Measurements from ENCODE around the gene MSMP.

Gene MSMP, protein sequence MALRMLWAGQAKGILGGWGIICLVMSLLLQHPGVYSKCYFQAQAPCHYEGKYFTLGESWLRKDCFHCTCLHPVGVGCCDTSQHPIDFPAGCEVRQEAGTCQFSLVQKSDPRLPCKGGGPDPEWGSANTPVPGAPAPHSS

DNA sequence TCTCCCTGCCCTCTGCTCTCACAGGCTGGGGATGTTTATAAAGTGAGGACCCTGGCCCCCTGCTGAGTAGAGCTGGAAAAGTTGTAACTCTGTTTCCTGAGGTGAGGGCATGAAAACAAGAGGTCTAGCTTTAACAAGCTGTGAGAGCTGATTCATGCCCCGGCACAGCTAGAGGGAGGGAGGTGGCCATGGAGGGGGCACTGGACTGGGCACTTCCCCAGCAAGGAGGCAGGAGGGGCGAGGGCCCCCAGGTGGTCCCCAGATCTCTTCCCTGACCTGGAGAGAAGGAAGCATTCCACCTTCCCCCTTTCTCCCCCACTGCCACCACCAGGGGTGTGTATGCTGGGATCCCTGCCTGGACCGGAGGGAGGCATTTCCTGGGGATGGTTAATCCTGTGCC is at the start of gene MSMP:
TSS of gene MSMP (minus strand) at position 13 of the 400 bp plus-strand sequence. CDS start 147 bp downstream, outside the sequence.
- DNase-seq (ENCODE audit: low read depth in 2 of 2): no peak

DNA sequence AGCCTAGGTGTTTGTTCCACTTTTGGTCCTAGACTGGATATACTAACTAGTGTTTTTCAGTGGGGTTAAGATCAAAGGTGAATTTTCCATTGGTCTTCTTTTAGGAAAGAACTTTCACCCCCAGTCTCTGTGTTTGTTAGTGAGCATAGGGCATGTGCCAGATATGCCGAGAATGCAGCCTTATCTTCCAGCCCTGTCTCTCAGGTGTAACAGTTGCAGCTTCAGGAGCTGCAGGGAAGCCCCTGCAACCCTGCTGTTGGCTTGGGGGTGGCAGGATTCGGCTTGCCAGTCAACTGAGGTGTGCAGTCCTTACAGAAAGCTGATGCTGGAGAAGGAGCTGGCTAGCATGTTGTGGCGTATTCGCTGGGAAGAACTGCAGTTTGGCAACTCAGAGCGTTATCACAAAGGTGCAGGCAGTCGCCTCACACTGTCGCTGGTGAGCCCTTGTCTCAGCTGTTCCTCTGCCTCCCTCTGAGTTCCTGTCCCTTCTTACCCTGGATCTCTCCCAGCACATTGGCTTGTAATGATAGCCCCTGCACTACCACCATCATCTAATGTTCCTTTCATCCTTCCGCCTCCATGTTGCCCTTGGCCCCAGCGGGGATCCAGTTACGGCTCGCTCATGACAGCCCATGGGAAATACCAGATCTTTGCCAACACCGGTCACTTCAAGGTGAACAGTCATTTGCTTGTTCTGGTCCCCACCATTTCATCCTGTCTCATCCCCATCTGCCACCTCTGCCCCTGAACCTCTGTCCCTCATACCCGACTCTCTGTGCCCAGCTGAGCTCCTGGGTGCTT is 47.5 kb upstream of the MSMP start:
- no peak for DNase-seq (ENCODE audit: low read depth in 2 of 2)

DNA sequence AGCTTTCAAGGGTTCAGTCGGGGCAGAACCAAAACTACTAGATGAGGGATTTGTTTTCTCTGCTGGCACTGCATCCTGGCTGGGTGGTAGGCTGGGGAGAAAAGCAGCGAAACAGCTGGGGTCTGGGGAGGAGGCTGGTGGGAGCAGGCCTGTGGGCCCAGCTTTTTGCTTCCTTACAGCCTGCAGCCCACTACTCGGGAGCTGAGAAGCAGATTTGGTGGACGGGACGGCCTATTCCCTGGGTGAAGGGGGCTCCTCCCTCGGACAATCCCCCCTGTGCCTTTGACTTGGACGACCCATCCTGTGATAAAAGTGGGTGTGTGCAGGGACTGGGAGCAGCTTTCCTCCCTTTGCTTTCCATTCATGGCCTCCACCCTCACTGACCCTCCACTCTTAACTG is 46.5 kb upstream of the MSMP start:
- DNase-seq (ENCODE audit: low read depth in 2 of 2): no peak

DNA sequence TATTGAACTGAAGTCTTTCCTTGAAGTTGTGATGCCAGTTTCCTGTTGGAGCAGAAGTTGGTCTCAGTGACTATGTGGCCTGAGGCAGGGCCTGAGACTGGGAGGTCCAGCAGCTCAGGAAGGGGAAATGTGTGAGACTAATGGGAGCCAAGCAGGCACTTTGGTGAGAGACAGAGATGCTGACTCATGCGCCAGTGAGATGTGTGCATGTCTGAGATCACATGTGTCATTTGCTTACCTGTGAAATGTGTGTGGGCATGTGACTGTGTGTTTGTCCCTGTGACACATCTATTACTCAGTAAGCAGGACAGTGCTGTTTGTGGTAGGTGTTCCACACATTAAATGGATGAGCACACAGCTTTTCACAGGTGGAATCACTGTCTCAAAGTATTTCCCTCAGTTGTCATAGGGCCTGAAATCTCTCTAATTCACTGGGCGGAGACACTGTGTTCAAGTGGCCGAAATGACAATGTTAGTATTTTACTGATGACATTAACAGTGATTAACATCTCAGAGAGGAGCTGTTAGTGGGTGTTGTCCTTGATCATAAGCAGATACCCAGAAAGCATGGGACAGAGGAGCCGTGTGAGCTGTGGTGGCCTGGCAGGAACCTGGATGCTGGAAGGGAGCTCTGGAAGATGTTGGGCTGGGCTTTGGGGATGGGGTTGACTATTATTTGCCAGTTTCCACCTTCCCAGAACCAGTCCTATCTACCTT is 44.7 kb upstream of the MSMP start:
- DNase-seq (ENCODE audit: low read depth in 2 of 2): peak in 1 of 2 donors; percentile 41

DNA sequence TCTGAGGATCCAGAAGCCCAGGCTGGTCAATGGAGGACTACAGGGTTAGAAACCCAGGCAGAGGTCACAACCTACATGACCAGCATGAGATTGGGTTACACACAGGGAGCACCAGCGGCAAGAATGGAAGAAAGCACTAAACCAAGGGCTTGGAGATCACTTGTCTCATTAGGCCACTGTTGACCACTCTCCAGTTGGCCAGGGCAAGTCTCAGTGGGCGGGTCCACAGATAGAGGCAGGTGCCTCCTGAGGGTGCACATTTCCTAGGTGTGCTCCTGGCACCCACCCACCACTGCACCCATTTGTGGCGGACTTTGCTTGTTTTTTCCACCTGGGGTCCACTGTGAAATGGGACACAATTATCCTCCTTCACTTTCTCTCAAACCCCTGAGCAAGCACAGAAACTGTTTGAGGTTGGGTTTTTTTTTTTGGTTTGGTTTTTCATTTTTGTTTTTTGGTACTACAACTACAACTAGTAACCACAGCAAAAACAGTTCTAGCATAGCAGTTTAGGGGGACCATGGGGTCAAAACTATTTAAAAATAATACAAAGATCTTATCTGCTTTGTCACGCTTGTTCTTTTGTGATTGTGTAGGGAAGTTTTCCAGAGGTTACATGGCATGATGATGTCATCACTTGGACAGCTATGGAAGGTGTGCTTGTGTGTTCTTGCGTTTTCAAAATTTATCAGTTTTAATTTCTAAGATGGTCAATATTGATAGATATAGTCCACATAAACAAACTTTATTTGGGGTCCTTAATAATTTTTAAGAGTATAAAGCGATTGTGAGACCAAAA is 43.4 kb upstream of the MSMP start:
- DNase-seq (ENCODE audit: low read depth in 2 of 2): no peak

DNA sequence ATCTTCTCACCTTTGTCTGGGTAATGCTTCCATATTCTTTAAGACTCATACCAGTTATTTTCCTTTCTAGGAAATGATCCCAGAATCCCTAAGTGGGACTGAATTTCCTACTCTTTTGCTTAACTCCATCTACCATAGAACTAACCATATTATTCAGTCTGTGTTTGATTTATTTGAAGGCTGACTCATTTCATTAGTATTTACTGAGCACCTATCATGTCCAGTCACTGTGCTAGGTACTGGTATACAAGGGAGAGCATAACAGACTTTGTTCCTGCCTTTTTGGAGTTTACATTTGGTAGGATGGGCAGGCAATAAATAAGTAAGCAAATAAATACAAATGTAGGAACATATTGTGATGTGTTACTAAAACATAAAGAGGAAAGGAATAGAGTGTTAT is 41.6 kb upstream of the MSMP start:
- DNase-seq (ENCODE audit: low read depth in 2 of 2): no peak

DNA sequence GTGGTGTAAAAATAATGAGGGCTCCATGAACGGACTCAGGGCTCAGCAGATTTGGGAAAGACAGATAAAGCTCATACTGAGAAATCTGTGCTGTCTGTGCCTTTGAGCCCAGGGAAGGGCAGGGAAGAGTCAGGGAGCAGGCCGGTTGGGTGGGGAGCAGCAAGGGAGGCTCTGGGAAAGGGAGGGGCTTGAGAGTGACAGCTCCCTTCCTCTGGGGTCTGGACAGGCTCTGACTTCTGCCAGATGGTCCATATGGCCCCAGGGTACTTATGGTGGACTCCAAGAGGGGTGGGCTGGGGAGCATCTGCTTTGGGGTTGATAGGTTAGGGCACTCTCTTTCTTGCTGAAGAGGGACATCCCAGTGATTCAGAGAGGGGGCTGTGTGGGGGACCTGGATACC is 39.4 kb upstream of the MSMP start:
- no peak for DNase-seq (ENCODE audit: low read depth in 2 of 2)

DNA sequence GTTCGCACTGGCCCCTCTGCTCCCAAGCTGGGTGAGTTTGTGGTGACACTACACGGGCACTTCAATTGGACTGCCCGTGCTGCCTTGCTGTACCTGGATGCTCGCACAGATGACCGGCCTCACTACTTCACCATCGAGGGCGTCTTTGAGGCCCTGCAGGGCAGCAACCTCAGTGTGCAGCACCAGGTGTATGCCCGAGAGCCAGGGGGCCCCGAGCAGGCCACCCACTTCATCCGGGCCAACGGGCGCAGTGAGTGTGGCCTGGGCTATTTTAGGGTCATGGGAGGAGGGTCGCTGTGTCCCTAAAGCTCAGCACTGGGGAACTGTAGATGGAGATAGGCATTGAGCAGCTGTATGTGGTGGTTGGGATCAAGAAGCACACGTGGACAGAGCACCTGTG is 38.8 kb upstream of the MSMP start:
- no peak for DNase-seq (ENCODE audit: low read depth in 2 of 2)

DNA sequence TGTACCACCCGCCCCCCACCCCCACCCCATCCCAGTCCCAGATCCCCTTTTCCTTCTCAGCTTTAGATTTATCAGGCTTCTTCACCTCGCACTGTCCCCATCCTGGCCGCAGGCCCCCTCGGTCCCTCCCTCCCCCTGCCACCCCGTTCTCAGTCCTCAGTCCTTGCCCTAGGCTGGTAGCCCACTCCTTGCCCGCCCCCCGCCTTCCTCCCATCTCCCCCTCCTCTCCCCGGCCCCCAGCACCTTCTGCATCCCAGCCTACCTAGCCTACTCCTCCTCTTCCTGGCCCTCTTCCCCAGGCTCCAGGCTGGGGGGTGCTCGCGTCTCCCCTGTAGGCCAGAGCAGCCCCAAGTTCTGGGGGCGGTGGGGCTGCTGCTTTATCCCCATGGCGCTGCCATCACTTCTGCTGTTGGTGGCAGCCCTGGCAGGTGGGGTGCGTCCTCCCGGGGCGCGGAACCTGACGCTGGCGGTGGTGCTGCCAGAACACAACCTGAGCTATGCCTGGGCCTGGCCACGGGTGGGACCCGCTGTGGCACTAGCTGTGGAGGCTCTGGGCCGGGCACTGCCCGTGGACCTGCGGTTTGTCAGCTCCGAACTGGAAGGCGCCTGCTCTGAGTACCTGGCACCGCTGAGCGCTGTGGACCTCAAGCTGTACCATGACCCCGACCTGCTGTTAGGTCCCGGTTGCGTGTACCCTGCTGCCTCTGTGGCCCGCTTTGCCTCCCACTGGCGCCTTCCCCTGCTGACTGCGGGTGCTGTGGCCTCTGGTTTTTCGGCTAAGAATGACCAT is 38.1 kb upstream of the MSMP start:
- DNase-seq (ENCODE audit: low read depth in 2 of 2): no peak

DNA sequence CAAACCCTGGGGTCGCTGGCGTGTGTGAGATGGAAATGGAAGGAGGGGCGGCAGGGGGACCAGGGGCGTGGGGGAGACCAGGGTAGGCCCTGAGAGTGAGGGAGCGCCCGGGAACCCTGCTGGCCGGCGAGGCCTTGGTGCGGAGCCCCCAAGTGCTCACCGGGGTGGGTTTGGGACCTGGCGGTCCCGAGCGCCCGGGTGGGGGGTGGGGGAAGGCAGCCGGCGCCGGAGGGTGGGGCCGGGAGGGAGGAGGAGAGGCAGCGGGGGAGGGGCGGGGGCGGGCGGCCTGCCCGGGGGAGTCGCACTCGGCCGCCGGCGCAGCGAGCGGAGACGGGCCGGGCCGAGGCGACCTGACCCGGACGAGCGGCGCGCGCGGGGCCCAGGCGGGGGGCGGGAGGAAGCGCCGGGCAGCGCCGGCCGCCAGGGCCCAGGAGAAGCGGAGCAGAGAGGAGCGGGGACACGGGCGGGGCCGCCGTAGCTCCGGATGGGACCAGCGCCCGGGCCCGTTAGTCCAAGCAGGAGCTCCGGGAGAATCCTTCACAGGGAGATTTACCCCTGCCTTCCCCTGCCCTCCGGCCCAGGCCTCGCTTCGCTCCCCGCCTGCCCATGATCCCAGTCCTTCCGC is 37.3 kb upstream of the MSMP start, which contains the start of gene NPR2:
TSS of gene NPR2 (plus strand) at position 295 of the 625 bp plus-strand sequence. CDS start 818 bp downstream, outside the sequence.
- DNase-seq (ENCODE audit: low read depth in 2 of 2): no peak

DNA sequence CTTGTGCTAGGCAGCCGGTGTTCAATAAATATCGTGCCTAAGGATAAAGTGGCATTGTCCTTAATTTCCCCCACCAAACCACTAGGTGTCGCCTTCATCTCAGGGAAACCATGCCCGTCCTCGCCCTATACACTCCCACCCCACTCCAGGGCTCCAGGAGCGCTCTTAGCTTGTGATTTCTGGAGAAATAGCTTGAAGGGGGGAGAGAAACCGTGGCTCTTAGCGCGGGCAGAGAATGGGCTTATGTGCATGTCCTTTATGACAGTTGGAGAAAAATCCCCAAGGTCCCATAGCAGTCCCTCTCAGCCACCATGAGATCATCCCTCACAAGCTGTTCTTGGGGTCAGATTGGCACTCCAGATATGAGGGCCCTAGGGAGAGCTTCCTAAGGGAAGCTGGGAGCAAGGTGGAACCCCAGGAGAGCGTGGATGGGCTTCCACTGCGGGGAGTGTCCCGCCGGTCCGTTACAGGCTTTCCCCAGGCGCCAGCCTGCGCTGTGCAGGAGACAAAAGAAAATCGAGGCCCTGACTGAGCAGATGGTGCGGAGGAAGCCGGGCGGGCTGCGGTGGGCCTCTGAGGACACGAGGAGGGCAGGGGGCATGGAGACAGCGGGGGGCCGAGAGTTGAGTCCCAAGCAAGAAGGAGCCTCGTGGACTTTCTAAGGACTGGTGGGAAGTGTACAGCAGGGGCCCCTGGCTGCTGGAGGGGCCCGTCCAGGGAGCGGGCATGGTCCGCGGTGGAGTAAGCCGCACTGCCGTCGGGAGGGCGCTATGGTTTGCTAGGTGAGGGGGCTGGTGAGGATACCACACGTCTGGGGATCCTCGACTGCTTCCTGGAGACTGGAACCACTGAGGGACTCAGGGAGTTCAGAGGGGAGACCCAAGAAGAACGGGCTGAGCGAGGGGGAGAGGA is 36.6 kb upstream of the MSMP start:
- peak; percentile 17 to 36 for DNase-seq (ENCODE audit: low read depth in 2 of 2)

DNA sequence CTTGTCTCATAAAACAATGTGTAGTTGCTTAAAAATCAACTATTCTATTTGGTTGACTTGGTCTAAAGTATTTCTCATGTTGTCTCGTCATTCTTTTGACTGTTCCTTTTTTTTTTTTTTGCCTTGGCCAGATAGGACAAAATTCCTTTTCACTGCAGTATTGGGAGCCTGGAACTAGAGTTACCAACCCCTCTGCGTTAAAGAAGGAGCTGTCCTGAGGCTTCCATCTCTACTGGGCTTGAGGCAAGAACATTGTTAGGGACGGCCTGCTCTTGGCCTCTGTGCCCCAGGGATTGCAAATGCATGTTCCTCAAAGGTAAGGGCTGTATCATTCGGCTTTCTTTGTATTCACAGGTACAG is 35.9 kb upstream of the MSMP start:
- no peak for DNase-seq (ENCODE audit: low read depth in 2 of 2)

DNA sequence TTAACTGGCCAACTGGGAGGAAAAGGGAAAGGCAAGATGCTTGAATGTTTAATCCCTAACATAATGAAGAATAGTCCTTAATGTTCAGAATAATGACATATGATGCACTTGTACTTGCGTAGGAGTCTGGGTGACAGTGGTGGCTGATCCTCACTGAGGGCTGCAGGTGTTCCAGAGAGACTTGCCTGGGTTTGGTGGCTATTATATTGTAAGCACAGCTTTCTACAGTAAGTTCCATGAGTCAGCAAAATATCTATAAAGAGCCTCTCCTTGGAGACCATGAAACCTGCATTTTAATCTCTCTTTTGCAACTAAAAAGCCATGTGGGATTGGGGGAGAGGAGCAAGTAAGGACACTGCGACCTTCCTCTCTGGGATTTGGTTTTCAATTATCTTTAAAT is 35.5 kb upstream of the MSMP start:
- no peak for DNase-seq (ENCODE audit: low read depth in 2 of 2)

DNA sequence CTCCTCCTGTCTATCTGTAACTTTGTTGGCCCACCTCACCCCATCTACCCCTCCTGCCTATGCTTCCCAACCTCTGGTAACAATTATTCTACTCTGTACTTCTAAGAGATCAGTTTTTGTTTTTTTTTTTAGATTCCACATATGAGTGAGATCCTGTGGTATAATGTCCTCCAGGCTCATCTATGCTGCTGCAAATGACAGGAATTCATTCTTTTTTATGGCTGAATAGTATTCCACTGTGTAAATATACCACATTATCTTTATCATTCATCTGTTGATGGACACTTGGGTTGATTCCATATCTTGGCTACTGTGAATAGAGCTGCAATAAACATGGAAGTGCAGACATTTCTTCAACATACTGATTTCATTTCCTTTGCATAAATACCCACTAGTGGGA is 29.3 kb upstream of the MSMP start:
- DNase-seq (ENCODE audit: low read depth in 2 of 2): no peak

DNA sequence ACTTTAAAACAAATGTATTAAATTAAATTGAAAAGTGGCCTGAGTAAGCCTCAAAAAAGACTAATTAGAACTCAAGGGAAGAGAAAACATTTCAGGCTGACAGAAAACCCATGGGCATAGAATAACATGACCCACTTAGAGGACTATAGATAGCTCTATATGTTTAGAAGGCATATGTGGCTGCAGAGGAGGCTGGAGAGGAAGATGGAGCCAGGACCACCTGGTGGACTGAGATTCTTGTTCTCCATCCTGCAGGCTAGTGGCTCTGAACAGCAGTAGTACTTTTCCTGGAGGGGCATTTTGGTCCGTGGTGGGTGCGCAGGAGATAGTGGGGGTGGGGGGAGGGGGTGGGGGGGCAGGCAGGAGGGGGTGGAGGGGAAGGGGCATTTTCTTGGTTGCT is 27.0 kb upstream of the MSMP start:
- DNase-seq (ENCODE audit: low read depth in 2 of 2): no peak

DNA sequence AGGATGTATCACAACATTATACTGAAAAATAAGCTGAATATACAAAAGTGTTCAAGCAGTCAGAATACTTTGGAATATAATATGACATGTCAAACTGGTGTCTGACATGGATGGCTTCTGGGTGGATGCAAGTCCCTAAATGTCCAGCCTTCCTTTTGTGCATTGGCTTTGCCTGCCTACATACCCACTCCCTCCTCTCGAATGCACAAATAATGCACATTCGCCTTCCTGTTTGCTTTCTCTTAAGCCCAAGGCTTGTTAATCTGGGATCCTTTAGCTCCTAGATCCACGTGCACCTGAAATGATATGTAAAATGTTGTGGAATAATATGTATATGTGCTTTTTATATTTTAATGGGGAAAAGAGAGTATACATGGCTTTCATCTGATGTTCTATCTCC is 24.4 kb upstream of the MSMP start:
- no peak for DNase-seq (ENCODE audit: low read depth in 2 of 2)

DNA sequence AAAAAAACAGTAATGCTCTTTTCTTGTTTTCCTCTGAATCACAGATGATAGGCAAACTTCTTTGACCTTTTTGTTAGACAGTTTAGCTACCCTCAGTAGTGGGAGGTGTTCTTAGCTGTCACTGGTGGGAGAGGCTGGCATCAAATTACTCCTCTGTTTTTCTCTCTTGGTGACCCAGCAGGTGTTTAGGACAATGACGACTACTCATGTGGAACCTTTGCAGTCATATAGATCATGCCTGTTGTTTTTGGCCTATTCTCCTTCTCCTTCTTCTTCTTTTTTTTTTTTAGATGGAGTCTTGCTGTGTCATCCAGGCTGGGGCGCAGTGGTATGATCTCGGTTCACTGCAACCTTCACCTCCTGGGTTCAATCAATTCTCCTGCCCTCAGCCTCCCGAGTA is 21.9 kb upstream of the MSMP start:
- no peak for DNase-seq (ENCODE audit: low read depth in 2 of 2)

DNA sequence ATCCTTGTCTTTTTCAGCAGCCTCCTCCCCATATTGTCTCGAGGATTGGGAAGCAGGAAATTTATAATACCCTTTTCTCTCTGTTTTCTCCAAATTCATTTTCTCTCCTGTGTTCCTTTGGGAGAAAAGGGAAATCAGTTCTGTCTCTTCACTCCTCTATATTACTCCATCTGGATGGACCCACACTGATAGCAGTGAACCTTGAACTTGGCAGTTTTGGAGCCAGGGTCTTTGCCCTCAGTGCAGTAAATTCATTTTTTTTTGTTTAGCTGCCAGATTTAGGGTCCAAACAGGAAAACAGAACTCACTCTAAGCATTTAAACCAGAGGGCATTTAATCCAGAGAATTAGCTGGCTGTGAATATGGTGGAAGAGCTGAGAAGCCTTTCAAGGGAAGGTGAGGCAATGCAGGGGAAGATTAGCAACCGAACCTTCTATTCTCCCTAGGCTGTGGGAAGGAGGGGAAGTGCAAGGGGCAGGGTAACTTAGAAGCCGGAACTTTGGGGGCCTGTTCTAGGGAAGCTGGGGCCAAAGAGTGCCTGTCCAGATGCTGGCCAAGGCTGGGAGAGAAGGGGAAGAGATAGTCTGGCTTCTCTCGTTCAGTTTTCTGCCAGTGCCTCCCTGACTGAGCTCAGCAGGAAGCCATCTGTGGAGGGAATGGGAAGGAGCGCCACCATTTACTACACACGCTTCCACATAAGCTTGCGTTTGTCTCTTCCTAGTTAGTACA is 21.0 kb upstream of the MSMP start:
- DNase-seq (ENCODE audit: low read depth in 2 of 2): no peak

DNA sequence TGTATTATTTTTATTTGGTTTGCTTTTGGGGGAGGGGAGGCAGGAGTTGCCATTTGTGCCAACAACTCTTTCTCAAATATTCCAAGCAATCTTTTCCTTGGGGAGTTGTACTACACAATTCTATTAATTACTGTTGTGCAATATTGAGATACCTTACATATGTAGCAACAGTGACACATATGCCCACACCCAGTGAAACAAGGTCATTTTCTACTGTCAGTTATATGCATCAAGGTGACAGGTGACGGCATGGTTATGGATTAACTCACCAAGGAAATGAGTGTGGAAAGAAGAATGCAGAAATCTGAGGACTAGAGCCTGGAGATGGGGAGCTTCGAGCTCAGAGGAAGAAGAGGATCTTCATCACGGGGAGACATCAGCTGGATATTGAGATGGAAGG is 17.9 kb upstream of the MSMP start:
- no peak for DNase-seq (ENCODE audit: low read depth in 2 of 2)
